Stimulated activated memory B cell treated with anti-CD40 and anti-IgM and Interleukin-4, amounts not matched to agents 10 μg/mL and 1 μg/mL and 100 μg/mL, for 72 hours (primary cell): ENCODE results near the gene DSE.

Experiments used
- ATAC-seq: fragments of 150-1000 bp; cut with Tn5 transposase; 2 replicates; pipeline ENCODE4 v1.10.0; 2021
- H3K27ac Mint-ChIP-seq: one replicate; pipeline ENCODE4 v1.8.0; 2022; ENCODE audit warnings: mild to moderate bottlenecking, mixed read lengths
- H3K27me3 Mint-ChIP-seq: one replicate; pipeline ENCODE4 v1.8.0; 2022; ENCODE audit warnings: mixed read lengths
- H3K36me3 Mint-ChIP-seq: one replicate; pipeline ENCODE4 v1.8.0; 2022; ENCODE audit warnings: mixed read lengths
- H3K4me1 Mint-ChIP-seq: one replicate; pipeline ENCODE4 v1.8.0; 2022; ENCODE audit warnings: mixed read lengths
- H3K4me3 Mint-ChIP-seq: one replicate; pipeline ENCODE4 v1.8.0; 2022; ENCODE audit warnings: mild to moderate bottlenecking, moderate library complexity, mixed read lengths
- H3K9me3 Mint-ChIP-seq: one replicate; pipeline ENCODE4 v1.8.0; 2022; ENCODE audit warnings: mixed read lengths

Gene DSE

DNA sequence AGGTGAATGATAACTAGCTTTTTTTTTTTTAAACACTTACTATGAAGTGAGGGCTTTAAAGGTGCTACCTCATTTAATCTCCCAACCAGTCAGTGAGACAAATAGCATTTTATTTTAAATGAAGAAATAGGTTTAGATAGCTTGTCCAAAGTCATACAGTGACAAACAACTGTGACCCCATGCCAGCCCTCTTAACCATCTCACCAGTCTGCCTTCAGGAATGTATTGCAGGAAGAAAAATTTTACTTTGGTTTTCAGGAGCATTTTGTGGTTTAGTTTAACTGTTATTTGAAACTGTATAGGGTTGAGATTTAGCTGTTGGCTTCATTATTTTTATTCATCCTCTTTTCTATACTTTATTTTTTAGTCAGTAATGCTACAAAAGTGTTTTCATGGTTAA lies 18.6 kb downstream of the DSE start:
- Mint-ChIP-seq H3K4me1 (peaks cover 76% of the 10 kb centered on the region), H3K27me3 (no peaks in the 10 kb centered on the region), H3K27ac (peak overlapping the region; percentile 81), H3K9me3 (no peaks in the 10 kb centered on the region), H3K4me3 (no peak overlapping the region), H3K36me3 (no peaks in the 10 kb centered on the region)
- ATAC-seq: no peak

DNA sequence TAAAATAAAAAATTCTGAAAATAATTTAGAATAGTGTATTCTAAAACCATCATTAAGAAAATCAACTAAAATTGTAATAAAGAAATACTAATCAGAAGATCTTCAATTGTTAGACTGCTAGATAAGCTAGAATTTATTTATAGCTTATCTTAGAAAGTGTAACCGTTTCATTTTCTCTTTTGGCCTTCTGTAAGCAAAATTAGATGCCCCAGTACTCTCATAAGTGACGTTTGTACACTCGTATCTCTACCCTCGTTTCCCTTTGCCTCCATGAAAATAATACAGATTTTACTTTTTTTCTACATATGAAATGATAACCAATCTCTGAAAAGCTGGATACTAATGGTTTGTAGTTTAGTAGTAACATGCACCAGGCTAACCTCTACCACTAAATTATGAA lies 19.8 kb downstream of the DSE start:
- H3K4me3 Mint-ChIP-seq: peak overlapping the region; percentile 63
- ATAC-seq: no peak
- peaks cover 74% of the 10 kb centered on the region for H3K4me1 Mint-ChIP-seq
- H3K9me3 Mint-ChIP-seq: peaks cover 3% of the 10 kb centered on the region
- H3K27ac Mint-ChIP-seq: peak overlapping the region; percentile 75
- H3K27me3 Mint-ChIP-seq: no peaks in the 10 kb centered on the region
- H3K36me3 Mint-ChIP-seq: no peaks in the 10 kb centered on the region

DNA sequence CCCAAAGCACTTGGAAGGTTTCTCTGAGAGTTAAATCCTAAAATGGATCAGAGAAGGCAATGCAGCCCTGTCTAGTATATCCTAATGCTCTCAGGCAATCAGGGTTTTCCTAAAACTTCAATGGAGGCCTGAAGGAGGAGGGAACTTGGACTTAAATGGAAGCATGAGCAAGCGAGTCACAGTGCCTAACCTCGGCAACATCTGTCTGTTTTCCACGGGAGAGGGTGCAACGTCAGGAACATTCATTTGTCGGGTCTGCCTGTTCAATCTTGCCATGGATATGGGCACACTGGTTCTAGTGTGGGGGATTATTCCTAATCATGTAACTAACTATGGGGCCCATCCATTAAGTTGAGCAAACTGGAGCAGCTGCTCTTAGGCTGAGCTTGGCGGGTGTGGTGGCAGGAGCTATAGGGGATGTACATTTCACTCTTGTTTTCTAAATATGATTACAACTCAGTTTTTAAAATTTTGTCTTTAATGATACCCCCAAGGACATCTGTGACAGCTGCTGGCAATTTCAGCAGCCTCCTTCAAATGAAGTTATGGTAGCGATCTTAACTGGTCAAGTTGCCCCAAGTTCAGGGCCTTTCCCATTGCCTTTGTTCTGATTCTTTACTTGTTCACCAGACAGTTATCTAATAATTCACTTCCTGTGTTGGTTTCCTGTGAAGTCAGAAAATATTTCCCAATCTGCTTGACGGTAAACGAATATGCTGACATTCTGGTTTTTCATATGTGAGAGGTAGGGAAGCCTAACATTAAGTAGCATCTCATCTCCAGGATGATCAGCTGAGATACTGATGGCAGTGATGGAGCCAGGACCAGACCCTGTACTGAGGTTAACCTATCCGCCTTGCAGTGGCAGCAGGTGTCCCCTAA lies 21.6 kb downstream of the DSE start:
- Mint-ChIP-seq H3K27me3 (no peaks in the 10 kb centered on the region), H3K36me3 (no peaks in the 10 kb centered on the region), H3K27ac (peak overlapping the region; percentile 92), H3K4me3 (peak overlapping the region; percentile 49), H3K9me3 (peaks cover 3% of the 10 kb centered on the region), H3K4me1 (peaks cover 74% of the 10 kb centered on the region)
- peak; percentile 72 for ATAC-seq

DNA sequence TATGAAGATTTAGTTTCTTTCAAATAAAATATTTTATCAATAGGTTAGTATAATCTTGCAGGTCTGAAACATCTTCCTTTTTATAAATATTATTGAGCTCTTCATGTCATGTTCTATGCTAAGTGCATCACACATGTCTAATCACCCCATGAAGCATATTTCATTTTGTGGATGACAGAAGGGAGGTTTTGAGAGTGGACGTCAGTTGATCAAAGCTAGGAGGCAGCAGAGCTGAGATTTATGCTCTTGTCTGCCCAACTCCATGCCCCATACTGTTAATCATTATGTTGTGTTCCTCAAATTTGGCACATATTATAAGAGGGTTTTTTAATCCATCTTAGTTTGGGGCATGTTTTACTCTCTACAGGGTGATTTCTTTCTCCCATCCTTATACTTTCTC lies 22.7 kb downstream of the DSE start:
- Mint-ChIP-seq H3K27ac (peak overlapping the region; percentile 92), H3K9me3 (peaks cover 3% of the 10 kb centered on the region), H3K27me3 (no peaks in the 10 kb centered on the region), H3K36me3 (no peaks in the 10 kb centered on the region), H3K4me1 (peaks cover 64% of the 10 kb centered on the region), H3K4me3 (peak overlapping the region; percentile 43)
- no peak for ATAC-seq

DNA sequence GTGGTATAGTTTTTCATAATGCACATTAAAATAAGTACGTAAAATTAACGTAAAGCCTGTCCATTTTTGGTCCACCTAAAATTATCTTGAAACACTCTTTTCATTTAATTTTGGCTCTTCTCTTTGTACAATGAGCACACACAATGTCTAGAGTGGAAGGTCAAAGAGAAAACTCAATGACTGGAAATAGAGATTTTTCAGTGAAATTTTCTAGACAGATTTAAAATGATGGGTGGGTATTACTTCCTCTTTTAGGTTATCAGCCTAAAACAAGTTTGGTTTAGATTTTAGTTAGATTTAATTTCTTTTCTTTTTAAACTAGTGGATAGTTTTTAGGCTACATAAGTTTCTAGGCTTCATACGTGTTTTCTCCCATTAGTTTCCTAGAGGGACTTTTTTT lies 24.9 kb downstream of the DSE start:
- Mint-ChIP-seq H3K9me3 (peaks cover 3% of the 10 kb centered on the region), H3K27ac (peak overlapping the region; percentile 92), H3K4me3 (peak overlapping the region; percentile 5), H3K36me3 (peaks cover 9% of the 10 kb centered on the region), H3K27me3 (no peaks in the 10 kb centered on the region), H3K4me1 (peaks cover 53% of the 10 kb centered on the region)
- no peak for ATAC-seq

DNA sequence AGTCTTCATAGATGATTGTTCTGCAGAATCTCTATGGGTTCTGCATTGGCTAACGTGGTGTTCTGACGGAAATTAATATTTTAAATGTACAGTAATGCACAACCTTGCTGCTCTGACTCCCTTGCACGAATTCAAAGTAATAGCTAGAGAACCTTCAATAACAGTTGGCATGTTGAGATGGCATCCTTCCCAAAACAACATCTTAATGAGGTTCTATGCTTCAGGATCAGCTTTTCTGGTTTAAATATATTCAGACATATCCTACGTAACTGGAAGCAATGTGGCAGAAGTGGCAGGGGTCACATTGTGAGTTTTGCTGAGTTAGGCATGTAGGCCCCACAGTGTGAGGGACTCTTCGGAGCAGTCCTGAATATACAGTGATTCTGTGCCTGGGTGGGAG lies 25.7 kb downstream of the DSE start:
- no peaks in the 10 kb centered on the region for H3K27me3 Mint-ChIP-seq
- peaks cover 45% of the 10 kb centered on the region for H3K4me1 Mint-ChIP-seq
- peak overlapping the region; percentile 92 for H3K27ac Mint-ChIP-seq
- ATAC-seq: no peak
- H3K9me3 Mint-ChIP-seq: peaks cover 3% of the 10 kb centered on the region
- H3K4me3 Mint-ChIP-seq: no peak overlapping the region
- peaks cover 9% of the 10 kb centered on the region for H3K36me3 Mint-ChIP-seq

DNA sequence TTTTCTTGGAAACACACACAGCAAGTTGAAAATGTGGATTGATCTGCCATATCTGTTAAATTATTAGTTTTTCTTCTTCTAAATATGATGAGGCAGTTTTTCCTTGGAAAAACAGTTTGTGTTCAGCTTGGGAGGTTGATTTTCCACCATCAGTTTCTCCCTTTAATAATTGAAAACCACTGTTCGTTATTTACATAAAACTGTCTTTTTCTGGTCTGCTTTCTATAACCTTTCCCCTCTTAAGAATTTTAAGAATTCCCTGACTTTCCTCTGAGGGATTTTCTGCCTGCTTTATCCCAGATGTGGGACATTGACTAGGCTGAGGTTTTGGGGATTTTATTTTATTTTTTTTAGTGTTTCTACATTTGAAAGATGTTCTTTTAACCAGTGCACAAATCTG lies 27.2 kb downstream of the DSE start:
- H3K27me3 Mint-ChIP-seq: no peaks in the 10 kb centered on the region
- peaks cover 9% of the 10 kb centered on the region for H3K36me3 Mint-ChIP-seq
- ATAC-seq: no peak
- peaks cover 32% of the 10 kb centered on the region for H3K4me1 Mint-ChIP-seq
- H3K4me3 Mint-ChIP-seq: no peak overlapping the region
- no peak overlapping the region for H3K27ac Mint-ChIP-seq
- H3K9me3 Mint-ChIP-seq: peaks cover 3% of the 10 kb centered on the region

DNA sequence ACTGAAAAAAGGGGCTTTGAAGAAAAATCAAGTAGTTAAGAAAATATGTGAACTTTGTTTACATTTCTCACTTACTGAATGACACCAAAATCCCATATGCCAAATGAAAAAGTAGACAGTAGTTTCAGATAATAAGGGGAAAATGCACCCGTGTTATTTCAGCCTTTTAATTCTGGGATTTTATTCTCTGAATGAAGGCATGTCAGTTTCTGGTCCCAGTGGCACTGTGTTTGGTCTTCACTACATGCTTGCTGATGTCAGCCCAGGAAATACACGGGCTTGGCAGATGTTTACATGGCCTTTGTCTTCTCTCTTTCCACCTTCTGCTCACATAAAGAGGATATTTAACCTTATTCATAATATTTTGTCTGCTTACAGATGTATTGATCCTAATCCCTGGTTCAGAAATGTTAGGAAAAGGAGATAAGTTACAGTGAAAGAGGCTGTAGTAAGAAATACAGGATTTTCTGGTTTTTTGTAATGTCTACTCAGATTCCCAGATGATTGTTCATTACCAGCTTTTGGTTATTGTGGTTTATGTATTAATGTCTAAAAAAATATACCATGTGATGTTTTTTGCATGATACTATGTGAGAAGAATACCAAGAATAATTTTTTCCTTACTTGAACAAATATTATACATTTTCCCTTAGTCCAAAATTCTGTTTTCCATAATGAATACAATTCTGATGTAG lies 27.7 kb downstream of the DSE start:
- peaks cover 9% of the 10 kb centered on the region for H3K36me3 Mint-ChIP-seq
- H3K9me3 Mint-ChIP-seq: peaks cover 3% of the 10 kb centered on the region
- H3K27ac Mint-ChIP-seq: no peak overlapping the region
- H3K4me3 Mint-ChIP-seq: no peak overlapping the region
- H3K27me3 Mint-ChIP-seq: no peaks in the 10 kb centered on the region
- peaks cover 27% of the 10 kb centered on the region for H3K4me1 Mint-ChIP-seq
- no peak for ATAC-seq

DNA sequence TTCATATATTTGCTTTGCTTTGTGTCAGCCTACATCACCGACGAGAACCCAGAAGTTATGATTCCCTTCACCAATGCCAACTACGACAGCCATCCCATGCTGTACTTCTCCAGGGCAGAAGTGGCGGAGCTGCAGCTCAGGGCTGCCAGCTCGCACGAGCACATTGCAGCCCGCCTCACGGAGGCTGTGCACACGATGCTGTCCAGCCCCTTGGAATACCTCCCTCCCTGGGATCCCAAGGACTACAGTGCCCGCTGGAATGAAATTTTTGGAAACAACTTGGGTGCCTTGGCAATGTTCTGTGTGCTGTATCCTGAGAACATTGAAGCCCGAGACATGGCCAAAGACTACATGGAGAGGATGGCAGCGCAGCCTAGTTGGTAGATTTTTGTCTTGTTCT lies 28.5 kb downstream of the DSE start:
- H3K4me1 Mint-ChIP-seq: peaks cover 22% of the 10 kb centered on the region
- H3K27me3 Mint-ChIP-seq: no peaks in the 10 kb centered on the region
- H3K4me3 Mint-ChIP-seq: no peak overlapping the region
- H3K36me3 Mint-ChIP-seq: peaks cover 9% of the 10 kb centered on the region
- ATAC-seq: no peak
- no peak overlapping the region for H3K27ac Mint-ChIP-seq
- H3K9me3 Mint-ChIP-seq: peaks cover 3% of the 10 kb centered on the region

DNA sequence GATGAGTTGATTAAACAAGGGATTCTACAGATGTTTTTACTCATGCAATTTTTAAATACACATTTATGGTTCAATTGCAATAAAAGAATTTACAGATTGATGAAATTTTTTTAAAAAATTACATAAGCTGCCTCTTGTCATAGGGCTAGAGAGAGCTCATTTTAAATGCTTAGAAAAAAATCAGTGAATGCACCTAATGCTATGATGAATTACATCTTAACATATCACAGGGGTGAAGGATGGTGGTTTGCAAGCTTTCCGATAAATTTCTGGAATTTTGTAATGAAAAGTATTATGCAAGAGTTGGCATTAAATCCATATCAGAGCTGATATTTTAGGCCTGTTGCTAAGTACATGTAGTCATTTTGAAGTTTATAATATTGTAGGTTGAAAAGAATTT lies 29.6 kb downstream of the DSE start:
- H3K4me3 Mint-ChIP-seq: no peak overlapping the region
- peaks cover 24% of the 10 kb centered on the region for H3K4me1 Mint-ChIP-seq
- H3K36me3 Mint-ChIP-seq: peaks cover 9% of the 10 kb centered on the region
- no peaks in the 10 kb centered on the region for H3K27me3 Mint-ChIP-seq
- no peak overlapping the region for H3K27ac Mint-ChIP-seq
- no peaks in the 10 kb centered on the region for H3K9me3 Mint-ChIP-seq
- no peak for ATAC-seq

DNA sequence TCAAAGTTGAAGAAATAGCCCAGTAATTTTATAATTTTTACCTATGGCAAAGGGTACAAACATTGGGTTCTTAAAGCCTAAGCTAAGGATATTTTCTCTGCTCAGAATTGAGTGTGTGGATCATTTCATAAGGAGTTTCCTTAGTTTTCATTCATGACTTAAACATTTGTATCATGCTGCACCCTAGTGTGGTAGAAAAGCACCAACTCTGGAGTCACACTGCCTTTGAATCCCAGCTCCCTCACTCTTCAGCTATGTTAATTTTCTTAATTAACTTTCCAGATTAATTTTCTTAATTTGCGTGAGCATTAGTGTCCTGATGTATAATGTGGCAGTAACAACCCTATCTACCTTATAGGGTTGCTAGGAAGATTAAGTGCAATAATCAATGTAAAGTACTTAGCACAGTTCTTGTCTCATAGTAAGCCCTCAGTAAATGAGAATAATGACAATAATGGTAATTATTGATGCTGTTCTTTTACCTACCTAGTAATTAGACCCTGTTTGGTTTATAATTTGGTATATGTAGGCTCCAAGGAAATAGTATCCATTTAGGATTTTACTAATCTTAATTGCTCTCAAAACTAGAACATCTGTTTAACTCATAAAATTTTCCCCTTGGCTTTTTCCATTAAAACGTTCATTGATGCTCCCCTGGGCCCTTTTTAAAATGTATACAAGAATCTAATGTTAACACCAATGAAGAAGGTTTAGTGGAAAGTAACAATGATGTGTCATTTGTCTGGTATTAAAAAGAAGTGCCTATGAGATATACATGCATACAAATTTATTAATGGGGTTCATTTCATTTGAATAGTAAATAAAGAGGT lies 31.6 kb downstream of the DSE start:
- no peak for ATAC-seq

DNA sequence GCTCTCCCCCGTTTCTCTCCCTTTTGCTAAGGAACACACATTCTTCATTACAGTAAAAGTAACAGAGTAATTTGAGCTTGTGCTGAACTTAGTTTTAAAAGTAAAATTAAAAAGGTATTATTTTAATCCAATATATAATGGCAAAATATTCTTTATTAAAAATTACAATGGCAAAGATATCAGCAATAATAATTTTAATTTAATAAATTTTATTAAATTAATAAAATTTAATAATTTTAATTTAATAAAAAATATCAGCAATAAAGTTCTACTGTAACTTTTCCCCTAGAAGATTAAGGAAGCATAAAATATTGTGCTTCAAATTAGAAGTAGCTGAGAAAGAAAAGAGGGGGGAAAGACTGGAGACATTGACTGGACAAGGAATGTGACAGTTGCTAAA lies 32.5 kb downstream of the DSE start:
- H3K27me3 Mint-ChIP-seq: no peaks in the 10 kb centered on the region
- no peak for ATAC-seq
- H3K4me1 Mint-ChIP-seq: peaks cover 39% of the 10 kb centered on the region
- H3K36me3 Mint-ChIP-seq: peaks cover 18% of the 10 kb centered on the region
- H3K27ac Mint-ChIP-seq: no peak overlapping the region
- H3K9me3 Mint-ChIP-seq: no peaks in the 10 kb centered on the region
- H3K4me3 Mint-ChIP-seq: no peak overlapping the region

More for the DNA sequence above, 31.6 kb downstream of the DSE start:
- peaks cover 30% of the 10 kb centered on the region for H3K4me1 Mint-ChIP-seq
- no peaks in the 10 kb centered on the region for H3K27me3 Mint-ChIP-seq
- H3K9me3 Mint-ChIP-seq: no peaks in the 10 kb centered on the region
- peaks cover 18% of the 10 kb centered on the region for H3K36me3 Mint-ChIP-seq
- no peak overlapping the region for H3K27ac Mint-ChIP-seq
- H3K4me3 Mint-ChIP-seq: no peak overlapping the region

DNA sequence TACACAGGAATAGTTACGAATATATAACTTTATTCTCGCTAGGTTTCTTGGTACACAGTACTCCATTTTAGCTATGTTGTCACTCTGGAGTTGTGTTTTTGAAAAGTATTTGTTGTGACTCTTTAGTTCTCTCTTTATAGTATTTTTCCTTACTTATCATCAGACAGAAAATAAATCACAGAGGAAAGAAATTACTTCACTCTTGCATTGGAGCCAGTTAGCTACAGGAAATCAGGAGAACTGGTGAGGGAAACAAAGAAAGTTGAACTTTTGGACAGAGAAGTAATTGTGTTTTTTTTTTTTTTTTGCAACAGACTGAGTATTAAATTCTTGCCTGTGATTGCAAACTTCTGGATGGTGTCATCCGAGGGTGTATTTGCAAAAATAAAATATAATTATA lies 33.9 kb downstream of the DSE start:
- peaks cover 52% of the 10 kb centered on the region for H3K4me1 Mint-ChIP-seq
- H3K4me3 Mint-ChIP-seq: no peak overlapping the region

DNA sequence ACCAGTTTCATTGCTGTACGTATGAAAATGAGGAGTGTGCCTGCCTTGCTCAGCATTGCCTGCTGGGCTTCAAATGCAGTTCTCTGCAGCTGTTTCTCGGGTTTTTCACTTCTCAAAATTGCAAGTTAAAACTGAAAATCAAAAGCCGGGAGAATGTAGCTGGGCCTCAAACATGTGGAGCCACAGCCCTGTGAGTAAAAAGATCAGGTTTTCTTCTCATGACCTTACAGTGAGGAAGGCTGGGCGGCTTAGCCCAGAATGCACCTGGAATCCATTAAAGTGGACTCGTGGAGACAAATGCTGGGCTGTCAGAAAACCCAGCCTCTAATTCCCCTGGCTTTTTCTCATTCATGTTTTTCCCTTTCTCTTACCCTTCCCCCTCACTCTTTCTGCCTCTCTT lies 34.4 kb downstream of the DSE start:
- peak; percentile 82 for ATAC-seq
- Mint-ChIP-seq H3K36me3 (peaks cover 8% of the 10 kb centered on the region), H3K27me3 (no peaks in the 10 kb centered on the region), H3K4me1 (peaks cover 57% of the 10 kb centered on the region), H3K4me3 (peak overlapping the region; percentile 30), H3K27ac (peak overlapping the region; percentile 89), H3K9me3 (no peaks in the 10 kb centered on the region)

More for the DNA sequence above, 33.9 kb downstream of the DSE start:
- ATAC-seq: no peak
- H3K9me3 Mint-ChIP-seq: no peaks in the 10 kb centered on the region
- peaks cover 10% of the 10 kb centered on the region for H3K36me3 Mint-ChIP-seq
- no peaks in the 10 kb centered on the region for H3K27me3 Mint-ChIP-seq
- peak overlapping the region; percentile 89 for H3K27ac Mint-ChIP-seq

DNA sequence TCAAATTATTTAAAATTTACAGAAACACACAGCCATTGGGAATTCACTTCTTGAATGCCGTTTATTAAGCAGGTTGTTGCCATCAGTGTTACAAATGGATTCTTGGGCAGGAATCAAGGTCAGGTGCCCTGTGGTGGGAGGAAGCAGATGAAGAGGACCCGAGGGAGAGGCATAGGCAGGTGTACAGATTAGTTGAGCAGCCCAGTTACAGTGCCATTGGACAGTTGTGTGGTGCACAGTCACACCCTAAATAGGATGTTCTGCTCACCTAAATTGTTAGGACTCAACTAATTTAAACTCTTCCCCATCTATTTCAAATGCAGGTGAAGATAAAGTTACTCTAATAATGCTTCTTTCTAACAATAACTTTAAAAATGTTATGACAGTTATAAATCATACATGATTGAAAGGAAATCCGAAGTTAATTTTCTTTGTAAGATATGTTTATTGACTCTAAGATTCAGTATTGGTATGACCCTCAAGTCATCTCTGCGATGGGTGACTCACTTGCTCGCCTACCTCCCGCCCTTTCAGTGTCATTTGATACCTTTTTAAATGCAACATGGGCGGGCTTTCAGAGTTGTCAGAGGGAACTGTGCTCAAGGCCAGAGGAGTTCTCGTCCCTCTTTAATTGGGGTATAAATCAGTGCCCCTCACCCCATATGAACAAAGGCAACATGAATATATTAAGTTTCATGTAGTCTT lies 35.1 kb downstream of the DSE start:
- H3K27me3 Mint-ChIP-seq: no peaks in the 10 kb centered on the region
- H3K27ac Mint-ChIP-seq: peak overlapping the region; percentile 89
- peaks cover 63% of the 10 kb centered on the region for H3K4me1 Mint-ChIP-seq
- H3K4me3 Mint-ChIP-seq: peak overlapping the region; percentile 30
- no peak for ATAC-seq
- no peaks in the 10 kb centered on the region for H3K9me3 Mint-ChIP-seq
- H3K36me3 Mint-ChIP-seq: peaks cover 8% of the 10 kb centered on the region
